ENCODE results near the gene ACACB. TPM values are rescaled to one million over a fixed set of nuclear protein-coding genes. Genes with fewer than 3 reads are reported as not detected.

Gene ACACB
- total and polyA plus RNA-seq, 8 donors: 23.4 to 58.9 (median 31.6) TPM

GRCh38 chr12:109105176-109105575, 11.2 kb upstream of the ACACB start:
- H3K36me3 ChIP-seq: peaks cover 0 to 39% (median 10%) of the 10 kb centered on the region in 3 donors
- DNase-seq (no peak), ATAC-seq (no peak), FAIRE-seq (no peak)
- H3K4me1 ChIP-seq: no peaks in the 10 kb centered on the region
- H3K4me3 ChIP-seq: no peak overlapping the region
- no peaks in the 10 kb centered on the region for H3K27me3 ChIP-seq
- H3K9me3 ChIP-seq: no peaks in the 10 kb centered on the region
- intact Hi-C loops (cut with DNase I): no loop called here
- TF ChIP-seq CTCF (IDR thresholded peaks at IDR 0.05): no peak
- H3K27ac ChIP-seq: no peak overlapping the region
- WGBS, 2 donors: 81 to 87% methylated on average over 5 of the region's 5 CpGs

- Histone ChIP-seq H3K9me3 (no peaks in the 10 kb centered on the region), H3K27me3 (no peaks in the 10 kb centered on the region), H3K4me1 (peaks cover 18 to 31% (median 22%) of the 10 kb centered on the region in 3 donors), H3K4me3 (no peak overlapping the region), H3K27ac (peak overlapping the region in 2 of 4 donors; percentile 82 to 87), H3K36me3 (peaks cover 0 to 11% (median 5%) of the 10 kb centered on the region in 3 donors)
- ATAC-seq (no peak), FAIRE-seq (no peak), DNase-seq (no peak)
- intact Hi-C loops (cut with DNase I): no loop called here
- 93 to 94% methylated on average over 6 of the region's 6 CpGs for WGBS, 2 donors
- no peak for TF ChIP-seq CTCF (IDR thresholded peaks at IDR 0.05)
Measured at GRCh38 chr12:109109746-109110350, 6.5 kb upstream of the ACACB start.

- DNase-seq: peak; percentile 90 to 97 (median 94)
- H3K4me1 ChIP-seq: peaks cover 27 to 43% (median 34%) of the 10 kb centered on the region in 3 donors
- no peak for TF ChIP-seq CTCF (IDR thresholded peaks at IDR 0.05)
Measured at GRCh38 chr12:109110988-109111495, 5.3 kb upstream of the ACACB start.

GRCh38 chr12:109112720-109113465, 3.5 kb upstream of the ACACB start:
- Histone ChIP-seq H3K9me3 (no peaks in the 10 kb centered on the region), H3K27ac (peak overlapping the region; percentile 70 to 87 (median 86)), H3K4me1 (peaks cover 36 to 61% (median 52%) of the 10 kb centered on the region in 3 donors), H3K27me3 (no peaks in the 10 kb centered on the region), H3K36me3 (no peaks in the 10 kb centered on the region), H3K4me3 (peak overlapping the region in 2 of 4 donors; percentile 19 to 24)
- 31 to 40% methylated on average over 11 of the region's 11 CpGs for WGBS, 2 donors
- FAIRE-seq: no peak
- no peak for TF ChIP-seq CTCF (IDR thresholded peaks at IDR 0.05)
- intact Hi-C loops (cut with DNase I): no loop called here
- peak in 1 of 4 donors; percentile 2 for ATAC-seq
- DNase-seq: peak in 2 of 6 donors; percentile 31 to 35

More at GRCh38 chr12:109110988-109111495, 5.3 kb upstream of the ACACB start:
- FAIRE-seq: no peak
- no peaks in the 10 kb centered on the region for H3K27me3 ChIP-seq
- peak; percentile 85 to 93 (median 88) for ATAC-seq
- peak overlapping the region; percentile 82 to 95 (median 90) for H3K27ac ChIP-seq
- H3K9me3 ChIP-seq: no peaks in the 10 kb centered on the region
- peaks cover 0 to 5% (median 0%) of the 10 kb centered on the region in 3 donors for H3K36me3 ChIP-seq
- 2 to 3% methylated on average over 28 of the region's 28 CpGs for WGBS, 2 donors
- peak overlapping the region; percentile 37 to 57 (median 46) for H3K4me3 ChIP-seq
- intact Hi-C loops (cut with DNase I): no loop called here

Data from pancreas (tissue), 10 donors.